ENCODE measurements around the gene CMTM6.

- TF ChIP-seq CSDC2 (CRISPR knock-in tag; IDR thresholded peaks at IDR 0.05) (no peak), POU6F1 (CRISPR knock-in tag; IDR thresholded peaks at IDR 0.05; ENCODE audit: borderline replicate concordance, low read depth) (no peak), RARB (CRISPR knock-in tag; IDR thresholded peaks at IDR 0.05) (no peak), TOX (CRISPR knock-in tag; IDR thresholded peaks at IDR 0.05; ENCODE audit: borderline replicate concordance) (no peak), ZFP30 (CRISPR knock-in tag; IDR thresholded peaks at IDR 0.05) (no peak), ARNTL (CRISPR knock-in tag; IDR thresholded peaks at IDR 0.05; ENCODE audit: borderline replicate concordance, low read depth) (no peak), ZFP3 (CRISPR knock-in tag; IDR thresholded peaks at IDR 0.05) (no peak), PATZ1 (CRISPR knock-in tag; IDR thresholded peaks at IDR 0.05; ENCODE audit: borderline replicate concordance) (no peak)
Measured at GRCh38 chr3:32447865-32448400, 54.7 kb downstream of the CMTM6 start.
